Measurements from ENCODE around the gene CLEC2D. TPM values are rescaled to one million over a fixed set of nuclear protein-coding genes. Genes with fewer than 3 reads are reported as not detected.

CLEC2D gene
- total RNA-seq, 1 experiment from 2014 or later = 2.9 TPM

GRCh38 chr12:9745199-9745598, 75.7 kb downstream of the CLEC2D start:
- TF ChIP-seq CTCF (conservative IDR thresholded peaks at IDR 0.05; ENCODE audit: low read depth, low read length) (no peak), EZH2phosphoT487 (IDR thresholded peaks at IDR 0.05; ENCODE audit: borderline replicate concordance, low read length) (no peak), EZH2 (IDR thresholded peaks at IDR 0.05; ENCODE audit: low read length, unreplicated experiment) (no peak)
- no peak overlapping the region for H3K9ac ChIP-seq (ENCODE audit: low read length)
- intact Hi-C loops (cut with micrococcal nuclease) = no loop called here
- no peak overlapping the region for H3K4me2 ChIP-seq (ENCODE audit: low read length)
- no peaks in the 10 kb centered on the region for H3K27me3 ChIP-seq (ENCODE audit: low read length)
- H3K79me2 ChIP-seq (ENCODE audit: low read length) = no peaks in the 10 kb centered on the region
- H3K4me1 ChIP-seq (ENCODE audit: insufficient read depth, low read length) = peaks cover 6% of the 10 kb centered on the region; the same call in 1 of the 2 replicates
- no peaks in the 10 kb centered on the region for H3F3A ChIP-seq (ENCODE audit: low read length, unreplicated experiment)
- H3K36me3 ChIP-seq (ENCODE audit: low read depth, low read length) = no peaks in the 10 kb centered on the region
- ATAC-seq = no peak
- no peaks in the 10 kb centered on the region for H4K20me1 ChIP-seq (ENCODE audit: low read length)
- no peaks in the 10 kb centered on the region for H3K9me2 ChIP-seq (replicated peaks; ENCODE audit: low read length)
- H3K27ac ChIP-seq (ENCODE audit: low read length) = no peak overlapping the region
- H3K4me3 ChIP-seq (ENCODE audit: low read length) = no peak overlapping the region
- no peaks in the 10 kb centered on the region for H3K9me3 ChIP-seq (ENCODE audit: low read length)
- BruUV-seq (replicated peaks) = no TSS peak
- no peak for DNase-seq
- ChIA-PET POLR2A (ENCODE audit: unreplicated experiment) (no interaction called here), CTCF (no interaction called here)
- H2AFZ ChIP-seq (ENCODE audit: low read length) = no peak overlapping the region

Other genes with a start within 250 kb of the CLEC2D start
- not detected in 2 replicates for gene KLRB1, start 61.8 kb upstream of the CLEC2D start, total RNA-seq (2014; rRNA removed)
- not detected in 2 replicates for gene CLECL1, start 63.4 kb downstream of the CLEC2D start, total RNA-seq (2014; rRNA removed)
- 0.75 TPM in 1 of 2 replicates, not detected in the other for gene CD69, start 91.2 kb downstream of the CLEC2D start, total RNA-seq (2014; rRNA removed)
- not detected in 2 replicates for gene KLRF1, start 157.8 kb downstream of the CLEC2D start, total RNA-seq (2014; rRNA removed)
- not detected in 2 replicates for gene CLEC2B, start 199.6 kb downstream of the CLEC2D start, total RNA-seq (2014; rRNA removed)
- not detected in 2 replicates for gene KLRF2, start 211.8 kb downstream of the CLEC2D start, total RNA-seq (2014; rRNA removed)